K562 (cell line): ENCODE data around the gene C1QTNF8. TPM values are rescaled to one million over a fixed set of nuclear protein-coding genes. Genes with fewer than 3 reads are reported as not detected.

Experiments
- BCOR ChIP-seq: fragments of 450-650 bp; IDR thresholded peaks from 2 replicates; pipeline ENCODE4 v1.6.1; 2016
- DNMT1 ChIP-seq: fragments of 450-650 bp; IDR thresholded peaks from 2 replicates; pipeline ENCODE4 v1.6.1; 2016; ENCODE audit warnings: antibody characterized with exemption, mild to moderate bottlenecking
- ETS1 ChIP-seq: conservative IDR thresholded peaks from 2 replicates; pipeline ENCODE4 v1.6.1; 2011; ENCODE audit warnings: low read depth, mild to moderate bottlenecking, low read length; ENCODE audit not compliant: control insufficient read depth
- ETV1 ChIP-seq: fragments of 450-650 bp; conservative IDR thresholded peaks from 2 replicates; pipeline ENCODE4 v1.6.1; 2016; ENCODE audit warnings: missing genetic modification characterization, control low read depth, low read depth, missing compliant biosample characterization
- GTF2B ChIP-seq: IDR thresholded peaks from 2 replicates; pipeline ENCODE4 v1.6.1; 2011; ENCODE audit not compliant: insufficient read length; ENCODE audit errors: extremely low read depth
- GTF3C2 ChIP-seq: IDR thresholded peaks from 3 replicates; pipeline ENCODE4 v1.6.1; 2011; ENCODE audit warnings: borderline replicate concordance, mild to moderate bottlenecking, moderate library complexity; ENCODE audit not compliant: insufficient read length; ENCODE audit errors: extremely low read depth
- HDAC8 ChIP-seq: fragments of 450-650 bp; IDR thresholded peaks from 2 replicates; pipeline ENCODE4 v1.6.1; 2016; ENCODE audit warnings: mild to moderate bottlenecking, missing genetic modification characterization, moderate library complexity, missing compliant biosample characterization
- HNRNPK ChIP-seq: fragments of 200-400 bp; formaldehyde crosslinking; IDR thresholded peaks from one replicate; pipeline ENCODE4 v1.6.1; 2018; ENCODE audit warnings: mild to moderate bottlenecking, low read depth, low read length; ENCODE audit not compliant: poor library complexity, severe bottlenecking
- HNRNPL ChIP-seq: fragments of 200-400 bp; formaldehyde crosslinking; IDR thresholded peaks from 2 replicates; pipeline ENCODE4 v1.6.1; 2017; ENCODE audit warnings: low read depth, mild to moderate bottlenecking, low read length
- LARP7 ChIP-seq: fragments of 450-650 bp; IDR thresholded peaks from 2 replicates; pipeline ENCODE4 v1.6.1; 2016
- NCOA1 ChIP-seq: fragments of 450-650 bp; IDR thresholded peaks from 2 replicates; pipeline ENCODE4 v1.6.1; 2016; ENCODE audit warnings: low read depth
- SP2 ChIP-seq: IDR thresholded peaks from 2 replicates; pipeline ENCODE4 v1.6.1; 2011; ENCODE audit warnings: mild to moderate bottlenecking, low read depth, low read length, moderate library complexity; ENCODE audit not compliant: poor library complexity, severe bottlenecking; ENCODE audit errors: extremely low read depth
- USF2 ChIP-seq: sonication (generic); formaldehyde crosslinking; IDR thresholded peaks from 2 replicates; pipeline ENCODE4 v1.5.0; 2020; ENCODE audit warnings: missing genetic modification reagents
- ZNF551 ChIP-seq: fragments of 250-450 bp; sonication (Bioruptor Pico); IDR thresholded peaks from 2 replicates; pipeline ENCODE4 v1.5.0; 2021; ENCODE audit warnings: mild to moderate bottlenecking, moderate library complexity
- polyA plus RNA-seq, 8 experiments: library from polyadenylated mRNA; depleted of rRNA in 4 of 8; stranded (reverse) in 5 of 8; unstranded in 3 of 8; fragments of >200 nt; fragmentation: Nextera tagmentation in 2 of 8; fragmentation: Illumina TruSeq in 1 of 8; extraction: Ambion mirVana in 2 of 8; extraction: Trizol in 1 of 8; gene quantifications; 2 replicates each; pipeline versions ENCODE4 v1.2.1 to v1.2.3, GENCODE V29; 2011 to 2014; ENCODE audit warnings: inconsistent platforms in 1 of 8, missing spikeins in 1 of 8
- total RNA-seq, 7 experiments: library from RNA; depleted of rRNA in 6 of 7; stranded (reverse); fragments of >200 nt in 6 of 7; fragmentation: Illumina TruSeq in 2 of 7; extraction: Trizol in 2 of 7; gene quantifications; 2 replicates each; pipeline versions ENCODE4 v1.2.1 to v1.2.3, GENCODE V29; 2011 to 2021; ENCODE audit warnings: low replicate concordance in 1 of 7
- TF ChIP-seq, protein P1 (sequence below): fragments of 250-450 bp; sonication (Bioruptor Pico); IDR thresholded peaks from 2 replicates; pipeline ENCODE4 v1.5.0; 2021; ENCODE audit warnings: mild to moderate bottlenecking, borderline replicate concordance
- TF ChIP-seq, protein P2 (sequence below): sonication (generic); formaldehyde crosslinking; IDR thresholded peaks from 2 replicates; pipeline ENCODE4 v1.9.0; 2022; ENCODE audit warnings: mild to moderate bottlenecking, missing genetic modification reagents

Gene C1QTNF8
- total and polyA plus RNA-seq, 9 of the 15 experiments (the other 6 are each of a cell fraction or from before 2014, with no cell fraction given): not detected

GRCh38 chr16:1044460-1045309 is 51.4 kb downstream of the C1QTNF8 start (continued):
- TF ChIP-seq NCOA1 (no peak), BCOR (peak; percentile 54), ETV1 (tag) (0 out of 2 replicates have a peak, but pooled peaks have one; percentile 5), HNRNPK (no peak), USF2 (peak; percentile 33; the same call in 1 of the 2 replicates), ZNF551 (no peak), GTF2B (no peak), LARP7 (no peak), GTF3C2 (no peak), HDAC8 (tag) (no peak), DNMT1 (no peak), ETS1 (no peak), SP2 (no peak), HNRNPL (no peak)
- TF ChIP-seq, protein P1, sequence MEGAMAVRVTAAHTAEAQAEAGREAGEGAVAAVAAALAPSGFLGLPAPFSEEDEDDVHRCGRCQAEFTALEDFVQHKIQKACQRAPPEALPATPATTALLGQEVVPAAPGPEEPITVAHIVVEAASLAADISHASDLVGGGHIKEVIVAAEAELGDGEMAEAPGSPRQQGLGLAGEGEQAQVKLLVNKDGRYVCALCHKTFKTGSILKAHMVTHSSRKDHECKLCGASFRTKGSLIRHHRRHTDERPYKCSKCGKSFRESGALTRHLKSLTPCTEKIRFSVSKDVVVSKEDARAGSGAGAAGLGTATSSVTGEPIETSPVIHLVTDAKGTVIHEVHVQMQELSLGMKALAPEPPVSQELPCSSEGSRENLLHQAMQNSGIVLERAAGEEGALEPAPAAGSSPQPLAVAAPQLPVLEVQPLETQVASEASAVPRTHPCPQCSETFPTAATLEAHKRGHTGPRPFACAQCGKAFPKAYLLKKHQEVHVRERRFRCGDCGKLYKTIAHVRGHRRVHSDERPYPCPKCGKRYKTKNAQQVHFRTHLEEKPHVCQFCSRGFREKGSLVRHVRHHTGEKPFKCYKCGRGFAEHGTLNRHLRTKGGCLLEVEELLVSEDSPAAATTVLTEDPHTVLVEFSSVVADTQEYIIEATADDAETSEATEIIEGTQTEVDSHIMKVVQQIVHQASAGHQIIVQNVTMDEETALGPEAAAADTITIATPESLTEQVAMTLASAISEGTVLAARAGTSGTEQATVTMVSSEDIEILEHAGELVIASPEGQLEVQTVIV: no peak
- TF ChIP-seq, protein P2, sequence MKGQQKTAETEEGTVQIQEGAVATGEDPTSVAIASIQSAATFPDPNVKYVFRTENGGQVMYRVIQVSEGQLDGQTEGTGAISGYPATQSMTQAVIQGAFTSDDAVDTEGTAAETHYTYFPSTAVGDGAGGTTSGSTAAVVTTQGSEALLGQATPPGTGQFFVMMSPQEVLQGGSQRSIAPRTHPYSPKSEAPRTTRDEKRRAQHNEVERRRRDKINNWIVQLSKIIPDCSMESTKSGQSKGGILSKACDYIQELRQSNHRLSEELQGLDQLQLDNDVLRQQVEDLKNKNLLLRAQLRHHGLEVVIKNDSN (CRISPR knock-in tag): peak; percentile 71
